ELF-1 (cell line): ENCODE measurements around the gene ATG4B.
"Not testable (repeated sequence)": the region's sequence is repeated elsewhere in the genome, so short reads cannot be mapped to it uniquely, and the experiment has no call there.

Source experiments
- DNase-seq: peaks from one replicate; pipeline ENCODE4 v3.0.0-alpha.2; 2016; ENCODE audit warnings: low read depth, low spot score

Gene ATG4B

DNA sequence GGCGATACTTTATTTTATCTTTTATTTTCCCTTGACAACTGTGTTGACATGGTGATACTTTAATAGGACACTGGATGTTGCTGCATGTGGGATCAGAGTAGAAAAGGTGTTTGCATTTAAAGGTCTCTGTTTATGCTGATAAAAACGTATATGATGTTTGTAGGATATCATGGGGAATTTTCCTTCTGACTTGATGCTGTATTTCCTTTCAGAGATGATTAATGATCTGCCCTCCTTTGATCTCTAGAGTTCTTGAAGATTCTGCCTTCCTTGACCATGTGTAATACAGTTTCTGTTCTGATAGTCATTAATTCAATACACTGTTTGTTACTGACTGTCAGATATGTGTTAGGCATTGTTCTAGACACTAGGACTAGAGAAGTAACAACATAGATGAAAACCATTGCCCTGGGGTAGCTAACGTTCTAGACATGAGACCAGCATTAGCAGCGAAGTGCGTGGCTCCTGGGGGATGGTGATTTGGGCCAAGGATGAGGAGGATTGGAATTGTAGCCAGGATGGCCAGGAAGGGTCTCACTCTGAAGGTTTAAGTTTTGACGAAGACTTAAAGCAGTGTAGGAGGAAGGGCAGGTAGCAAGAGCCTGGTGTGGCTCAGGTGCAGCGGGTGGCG is 2.8 kb downstream of the ATG4B start:
- DNase-seq = no peak

DNA sequence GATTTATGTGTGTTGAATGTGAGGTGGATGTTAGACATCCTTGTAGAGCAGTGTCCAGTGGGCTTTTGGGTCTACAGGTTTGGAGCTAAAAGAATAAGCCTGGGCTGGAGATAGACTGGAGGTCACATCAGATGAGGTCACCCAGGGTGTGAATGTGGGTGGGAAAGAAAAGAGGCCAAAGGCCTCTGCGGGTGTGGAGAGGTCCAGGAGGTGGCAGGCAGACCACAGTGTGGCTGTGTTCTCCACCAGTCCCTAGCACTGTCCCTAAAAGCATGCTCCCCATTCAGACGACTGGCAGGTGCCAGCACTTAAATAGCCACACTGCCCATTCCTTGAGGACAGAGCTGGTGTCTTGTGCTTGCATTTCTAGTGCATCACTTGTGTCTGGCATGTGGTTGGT is 4.1 kb downstream of the ATG4B start:
- no peak for DNase-seq

DNA sequence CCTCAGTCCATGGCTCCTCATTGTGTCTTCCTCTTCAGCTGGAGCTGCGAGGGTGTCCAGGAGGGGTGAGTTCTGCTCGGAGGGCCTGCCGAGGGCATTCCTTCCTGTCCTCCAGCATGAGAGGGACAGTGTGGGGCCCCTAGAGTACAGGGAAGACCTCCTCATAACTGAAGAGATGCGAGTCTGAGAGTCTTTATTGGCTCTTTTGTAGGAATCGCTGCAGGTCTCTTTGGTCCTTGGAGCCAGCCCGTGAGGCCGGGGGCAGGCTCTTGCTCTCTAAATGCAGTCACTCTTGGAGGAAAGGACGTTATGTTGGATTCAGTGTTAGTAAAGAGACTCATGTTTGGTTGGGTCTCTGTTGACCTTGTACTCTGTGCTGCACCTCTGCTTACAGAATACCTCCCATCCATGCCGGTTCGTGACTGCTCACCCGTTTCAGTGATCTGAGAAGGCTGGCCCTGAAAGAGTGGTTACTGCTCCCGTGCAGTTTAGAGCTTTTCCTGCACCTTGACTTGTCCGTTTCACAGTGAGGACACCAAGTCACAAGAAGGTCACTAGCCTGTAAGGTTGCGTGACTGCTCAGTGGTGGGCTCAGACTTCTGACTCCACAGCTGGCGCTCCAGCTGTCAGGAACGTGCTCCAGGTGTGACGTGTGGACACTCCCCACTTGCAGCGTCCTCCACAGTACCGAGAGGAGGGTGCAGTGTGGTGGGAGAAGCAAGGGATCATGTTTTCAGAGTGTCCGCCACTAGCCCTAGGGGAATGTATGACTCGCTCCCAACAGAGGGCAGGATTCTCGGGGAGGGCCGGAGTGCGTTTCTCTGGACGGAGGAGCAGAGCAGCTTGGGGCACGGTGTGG is 7.8 kb downstream of the ATG4B start:
- DNase-seq = peak; percentile 32

DNA sequence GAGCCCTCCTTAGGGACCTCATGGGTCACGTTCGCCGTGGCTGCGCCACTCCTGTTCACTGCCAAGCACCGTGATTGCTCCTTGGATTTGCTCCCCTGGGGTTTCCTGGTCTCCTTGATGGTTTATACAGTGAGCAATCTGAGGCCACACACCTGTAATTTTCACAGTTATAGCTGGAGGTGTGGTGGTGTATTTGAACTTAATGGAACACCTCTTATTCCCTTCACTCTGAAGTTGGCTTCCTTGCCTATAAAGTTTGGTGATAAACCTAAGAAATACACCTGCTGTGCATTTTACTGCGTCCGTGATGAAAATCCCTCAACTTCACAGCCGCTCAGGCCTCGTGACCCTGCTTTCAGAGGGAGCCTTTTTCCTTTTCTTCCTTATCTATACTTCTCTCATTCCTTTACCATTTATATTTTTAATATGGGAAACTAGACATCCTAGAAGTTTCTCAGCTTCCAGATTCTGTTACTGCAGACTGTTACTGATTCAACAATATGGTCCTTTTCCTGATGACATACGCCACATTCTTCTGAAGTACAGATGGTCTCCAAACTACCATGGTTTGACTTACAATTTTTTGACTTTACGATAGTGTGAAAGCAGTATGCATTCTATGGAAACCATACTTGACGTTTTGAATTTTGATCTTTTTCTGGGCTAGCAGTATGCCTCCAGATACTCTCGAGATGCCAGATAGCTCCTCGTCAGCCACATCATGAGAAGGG is 8.6 kb downstream of the ATG4B start:
- DNase-seq = no peak

DNA sequence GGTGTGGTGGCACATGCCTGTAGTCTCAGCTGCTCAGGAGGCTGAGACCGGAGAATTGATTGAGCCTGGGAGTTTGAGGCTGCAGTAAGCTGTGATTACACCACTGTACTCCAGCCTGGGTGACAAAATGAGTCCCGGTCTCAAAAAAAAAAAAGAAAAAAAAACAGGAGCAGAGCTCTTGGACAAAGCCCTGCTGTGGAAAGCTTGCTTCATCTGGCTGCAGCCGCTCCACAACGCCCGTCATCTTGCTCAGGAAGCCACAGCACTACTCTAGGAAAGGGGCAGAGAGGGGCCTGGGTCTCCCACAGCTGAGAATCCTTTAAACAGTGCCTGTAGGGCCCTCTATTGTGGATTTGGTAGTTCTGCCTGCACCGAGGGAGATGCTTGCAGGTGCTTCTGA is 11.0 kb downstream of the ATG4B start:
- DNase-seq = no peak

DNA sequence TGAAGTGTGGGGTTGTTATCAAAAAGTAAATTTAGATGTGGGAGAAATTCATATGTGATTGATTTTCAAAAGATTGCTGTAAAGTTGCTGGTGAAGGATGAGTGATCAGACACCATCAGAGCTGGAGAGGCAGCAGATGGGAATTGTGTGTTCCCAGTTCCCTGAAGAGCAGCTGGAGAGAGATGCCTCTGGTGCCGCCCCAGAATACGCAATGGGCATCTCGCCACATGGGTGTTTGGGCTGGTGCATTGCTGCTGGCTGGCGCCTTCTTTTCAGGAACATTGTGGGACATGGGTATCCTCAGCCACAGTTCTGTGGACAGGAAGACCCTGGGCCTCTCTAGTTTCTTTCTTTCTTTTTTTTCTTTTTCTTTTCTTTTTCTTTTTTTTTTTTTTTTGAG is 11.9 kb downstream of the ATG4B start:
- DNase-seq = no peak

DNA sequence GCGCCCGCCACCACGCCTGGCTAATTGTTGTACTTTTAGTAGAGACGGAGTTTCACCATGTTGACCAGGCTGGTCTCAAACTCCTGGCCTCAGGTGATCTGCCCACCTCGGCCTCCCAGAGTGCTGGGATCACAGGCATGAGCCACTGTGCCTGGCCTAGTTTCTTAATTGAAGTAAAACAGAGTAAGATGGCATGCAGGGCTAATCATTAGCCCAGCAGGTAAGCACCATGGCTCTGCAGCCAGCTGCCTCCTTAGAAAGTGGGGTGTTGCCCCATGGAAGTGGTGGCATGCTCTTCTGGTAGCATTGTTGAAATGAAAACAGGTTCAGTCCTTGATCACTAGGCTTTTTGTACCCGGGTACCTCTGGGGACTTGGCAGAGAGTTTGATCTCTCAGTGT is 12.4 kb downstream of the ATG4B start:
- no peak for DNase-seq

DNA sequence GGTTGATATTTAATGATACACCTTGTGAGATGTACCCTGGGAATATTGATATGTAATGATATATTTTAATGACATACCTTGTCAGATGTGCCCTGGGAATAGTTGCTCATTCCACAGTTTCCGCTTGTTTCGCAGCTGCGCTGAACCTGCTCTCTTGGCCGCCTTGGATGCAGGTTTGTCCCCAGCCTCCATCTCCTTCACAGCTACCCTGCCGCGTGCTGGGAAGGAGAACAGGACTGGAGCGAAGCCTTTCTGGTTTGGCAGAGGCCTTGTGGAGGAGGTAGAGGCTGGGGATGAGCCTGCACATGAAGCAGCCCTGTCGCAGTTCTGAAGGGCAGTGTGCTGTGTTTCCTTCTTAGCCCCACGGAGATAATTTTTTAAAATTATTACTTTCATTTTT is 14.6 kb downstream of the ATG4B start:
- DNase-seq = no peak

DNA sequence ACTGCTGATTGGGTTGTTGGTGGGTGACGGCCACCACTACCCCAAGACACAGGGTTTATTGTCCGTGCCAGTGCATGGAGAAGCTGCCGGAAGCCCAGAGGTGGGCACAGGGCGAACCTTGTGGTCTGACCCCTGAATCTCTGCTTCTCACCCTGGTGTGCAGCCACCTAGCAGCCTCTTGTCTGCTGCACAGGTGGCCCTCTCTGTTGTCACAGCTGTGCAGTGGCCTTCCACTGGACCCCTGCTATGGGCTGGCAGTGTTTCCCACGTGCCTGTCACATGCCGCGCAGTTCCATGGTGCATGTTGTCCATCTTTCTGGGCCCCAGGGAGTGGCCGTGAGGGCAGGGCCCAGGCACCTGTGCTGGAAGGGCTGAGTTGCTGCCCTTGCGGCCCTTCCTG is 15.2 kb downstream of the ATG4B start:
- DNase-seq = no peak

DNA sequence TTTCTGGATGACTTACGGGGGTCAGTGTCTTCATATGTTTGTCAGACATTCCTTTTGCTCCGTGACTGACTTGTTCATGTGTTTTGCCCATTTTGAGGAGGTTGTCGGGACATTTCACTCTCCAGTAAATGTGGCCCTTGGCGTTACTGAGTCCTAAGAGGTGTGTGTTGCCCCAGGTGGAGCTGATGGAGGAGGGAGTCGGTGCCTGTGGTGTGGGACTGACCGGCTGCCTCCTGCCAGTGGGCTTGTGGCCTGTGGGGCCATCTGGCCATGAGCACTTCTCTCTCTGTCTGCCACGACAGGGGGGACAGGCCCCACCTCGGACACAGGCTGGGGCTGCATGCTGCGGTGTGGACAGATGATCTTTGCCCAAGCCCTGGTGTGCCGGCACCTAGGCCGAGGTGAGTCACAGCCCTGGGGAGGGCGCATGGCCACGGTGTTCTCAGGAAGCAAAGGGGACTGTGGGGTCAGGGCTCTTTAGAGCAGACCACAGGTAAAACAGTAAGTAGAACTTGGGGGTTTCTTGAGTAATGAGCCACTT is 15.8 kb downstream of the ATG4B start:
- DNase-seq = no peak

DNA sequence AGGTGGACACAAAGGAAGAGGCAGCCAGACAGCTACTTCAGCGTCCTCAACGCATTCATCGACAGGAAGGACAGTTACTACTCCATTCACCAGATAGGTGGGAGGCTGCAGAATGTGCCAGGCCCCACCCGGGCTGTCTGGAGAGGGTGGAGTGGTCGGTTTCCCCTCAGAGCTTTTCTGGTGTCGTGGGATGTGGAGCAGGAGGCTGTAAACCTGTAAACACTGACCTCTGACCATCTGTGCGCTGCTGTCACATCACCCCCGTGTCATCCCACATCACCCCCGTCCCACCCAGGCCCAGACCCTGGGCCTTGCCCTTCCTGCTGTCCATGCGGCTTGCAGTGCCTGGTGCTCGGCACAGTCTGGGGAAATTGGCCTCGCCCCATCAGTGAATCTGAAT is 17.1 kb downstream of the ATG4B start:
- DNase-seq = no peak

DNA sequence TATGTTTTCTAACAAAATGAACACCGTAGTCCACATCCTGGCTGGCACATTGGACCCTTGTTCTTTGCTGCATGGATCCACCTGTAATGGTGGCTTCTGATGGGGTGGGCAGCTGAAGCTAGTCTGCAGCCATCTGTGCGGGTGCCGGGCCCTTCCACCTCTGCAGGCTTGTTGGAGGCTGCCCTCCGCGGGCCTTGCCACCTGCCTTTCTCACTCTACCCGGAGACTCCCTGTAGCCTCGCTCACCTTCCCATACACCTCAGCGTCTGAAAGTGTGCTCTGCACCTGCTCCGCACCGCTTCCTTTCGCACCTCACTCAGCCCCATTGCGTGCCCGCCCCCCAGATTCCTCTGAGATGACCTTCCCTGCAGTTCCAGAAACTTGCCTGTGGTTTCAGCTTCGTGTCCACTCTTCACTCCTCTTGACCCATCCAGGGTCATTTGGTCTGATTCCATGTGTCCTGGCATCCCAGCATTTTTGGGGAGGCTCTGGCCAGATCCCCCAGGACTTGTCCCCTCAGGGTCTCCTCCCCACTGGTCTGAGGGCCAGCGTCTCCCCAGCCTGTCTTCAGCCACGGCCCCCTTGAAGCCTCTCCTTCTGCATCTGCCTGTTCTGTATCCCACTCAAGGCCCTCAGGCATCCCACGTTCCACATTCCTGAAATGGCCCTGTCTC is 18.2 kb downstream of the ATG4B start:
- no peak for DNase-seq

DNA sequence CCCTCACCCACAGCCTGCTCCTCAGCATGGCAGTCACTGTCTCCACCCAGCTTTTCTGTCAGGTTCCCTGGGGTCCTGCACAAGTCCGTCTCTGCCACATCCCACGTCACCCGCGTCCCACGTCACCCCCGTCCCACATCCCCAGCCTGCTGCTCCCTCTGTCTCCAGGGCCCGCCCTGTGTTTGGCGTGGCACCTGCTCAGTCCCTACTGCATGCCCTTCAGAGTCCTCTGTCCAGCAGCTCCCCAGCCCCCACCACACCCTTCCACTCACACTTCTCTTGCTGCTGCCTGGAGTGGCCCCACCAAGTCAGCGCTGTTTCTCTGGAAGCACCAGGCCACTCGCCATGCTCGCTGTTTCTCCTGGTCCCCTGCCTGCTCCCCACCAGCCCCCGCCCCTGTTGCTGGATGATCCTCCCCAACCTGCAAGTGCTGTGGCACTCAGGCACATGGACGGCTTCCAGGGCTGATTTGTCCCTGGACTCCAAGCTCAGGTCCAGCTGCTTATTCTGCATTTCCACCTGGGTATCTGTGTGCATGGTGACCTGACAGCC is 18.8 kb downstream of the ATG4B start:
- DNase-seq = no peak

DNA sequence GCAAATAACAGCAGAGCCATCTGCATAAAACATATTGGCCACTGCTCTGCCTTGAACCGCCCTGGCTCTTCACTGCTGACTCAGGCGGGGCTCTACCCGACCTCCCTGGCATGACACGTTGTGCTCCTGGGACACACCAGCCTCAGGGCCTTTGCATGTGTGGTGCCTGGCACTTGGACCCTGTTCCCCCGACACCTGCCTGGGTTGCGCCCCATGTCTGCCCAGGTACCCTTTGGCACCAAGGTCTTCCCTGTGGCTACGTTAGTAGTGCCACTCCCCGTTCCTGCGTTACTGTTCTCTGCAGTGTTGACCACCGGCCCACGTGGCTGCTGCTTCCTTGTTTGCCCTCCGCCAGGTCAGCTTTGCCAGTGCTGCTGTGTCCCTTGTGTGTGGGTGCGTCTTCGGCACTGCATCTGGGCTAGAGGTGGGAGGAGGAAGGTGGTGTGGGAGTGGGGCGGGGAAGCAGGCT is 20.3 kb downstream of the ATG4B start:
- DNase-seq = no peak

DNA sequence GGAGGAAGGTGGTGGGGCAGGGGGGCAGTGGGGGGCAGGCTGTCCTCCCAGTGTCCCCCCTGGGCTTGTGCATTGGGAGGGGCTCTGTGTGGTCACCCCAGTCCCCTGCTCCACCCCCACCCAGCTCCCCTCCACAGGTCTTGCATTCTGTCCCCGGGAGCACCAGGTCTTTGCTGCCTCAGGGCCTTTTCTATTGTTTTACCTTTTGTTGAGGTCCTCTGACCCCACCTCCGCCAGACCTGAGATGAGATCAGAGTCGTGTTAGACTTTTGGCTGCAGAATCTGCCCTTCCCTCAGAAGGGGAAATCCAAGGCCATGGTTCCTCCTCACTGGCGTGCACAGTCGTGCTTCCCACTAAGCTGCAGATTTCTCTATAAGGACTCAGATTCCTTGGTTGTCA is 20.8 kb downstream of the ATG4B start:
- peak; percentile 61 for DNase-seq

DNA sequence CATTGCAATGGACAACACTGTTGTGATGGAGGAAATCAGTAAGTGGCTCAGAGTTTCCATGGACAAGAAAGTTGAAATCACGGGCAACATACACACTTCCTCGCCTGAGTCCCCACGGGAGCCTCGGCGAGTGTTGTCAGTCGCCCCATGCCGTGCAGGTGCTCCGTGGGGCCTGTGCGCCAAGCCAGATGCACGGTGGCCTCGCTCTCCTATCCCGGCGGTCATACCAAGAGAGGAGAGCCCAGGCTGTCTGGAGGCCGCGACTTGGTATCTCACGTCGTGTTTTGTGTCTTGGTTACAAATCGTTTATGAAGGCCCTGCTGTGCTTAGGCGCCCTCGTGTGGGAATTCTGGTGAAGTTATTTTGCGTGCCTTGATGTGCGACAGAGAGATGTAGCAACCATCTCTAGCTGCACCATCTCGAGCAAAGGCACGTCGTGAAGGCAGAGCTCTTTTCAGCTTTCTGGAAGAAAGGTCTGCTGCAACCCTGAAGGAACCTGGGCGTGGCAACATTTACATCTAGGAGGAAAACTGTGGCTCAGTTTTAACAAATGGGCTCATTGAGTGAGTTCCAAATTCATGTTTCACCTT is 21.8 kb downstream of the ATG4B start:
- peak; percentile 80 for DNase-seq

DNA sequence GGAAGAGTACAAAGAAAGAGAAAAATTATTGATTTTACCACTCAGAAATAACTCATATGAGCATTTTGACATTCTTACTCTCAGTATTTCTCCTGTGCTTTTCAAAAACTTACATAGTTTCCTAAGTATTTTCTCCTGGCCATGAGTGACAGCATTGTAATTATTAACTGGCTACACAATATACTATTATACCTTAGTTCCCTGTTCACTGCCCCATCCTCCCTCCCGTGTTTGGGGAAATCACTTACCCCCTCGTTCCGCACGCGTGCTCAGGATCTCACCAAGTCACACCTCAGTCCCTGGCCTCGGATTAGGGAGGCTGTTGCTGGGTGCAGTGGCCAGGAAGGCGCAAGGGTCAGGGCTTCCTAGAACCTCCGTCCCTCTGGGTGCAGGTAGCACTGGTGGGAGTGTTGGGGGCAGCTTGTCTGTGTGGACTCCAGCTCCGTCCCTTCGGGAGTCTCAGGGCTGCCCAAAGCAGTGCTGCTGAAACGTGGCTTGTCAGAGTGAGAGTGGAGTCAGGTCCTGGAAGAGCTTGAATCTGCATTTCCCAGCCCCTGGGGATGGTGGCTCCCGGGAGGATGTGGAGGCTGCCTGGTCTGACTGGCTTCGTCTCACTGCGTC is 23.2 kb downstream of the ATG4B start:
- no peak for DNase-seq

DNA sequence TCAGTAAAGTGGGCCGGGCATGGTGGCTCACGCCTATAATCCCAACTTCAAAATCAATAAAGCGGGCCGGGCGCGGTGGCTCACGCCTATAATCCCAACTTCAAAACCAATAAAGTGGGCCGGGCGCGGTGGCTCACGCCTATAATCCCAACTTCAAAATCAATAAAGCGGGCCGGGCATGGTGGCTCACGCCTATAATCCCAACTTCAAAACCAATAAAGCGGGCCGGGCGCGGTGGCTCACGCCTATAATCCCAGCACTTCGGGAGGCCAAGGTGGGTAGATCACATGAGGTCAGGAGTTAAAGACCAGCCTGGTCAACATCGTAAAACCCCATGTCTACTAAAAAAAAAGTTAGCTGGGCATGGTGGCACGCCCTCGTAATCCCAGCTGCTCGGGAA is 25.2 kb downstream of the ATG4B start:
- not testable (repeated sequence) for DNase-seq

DNA sequence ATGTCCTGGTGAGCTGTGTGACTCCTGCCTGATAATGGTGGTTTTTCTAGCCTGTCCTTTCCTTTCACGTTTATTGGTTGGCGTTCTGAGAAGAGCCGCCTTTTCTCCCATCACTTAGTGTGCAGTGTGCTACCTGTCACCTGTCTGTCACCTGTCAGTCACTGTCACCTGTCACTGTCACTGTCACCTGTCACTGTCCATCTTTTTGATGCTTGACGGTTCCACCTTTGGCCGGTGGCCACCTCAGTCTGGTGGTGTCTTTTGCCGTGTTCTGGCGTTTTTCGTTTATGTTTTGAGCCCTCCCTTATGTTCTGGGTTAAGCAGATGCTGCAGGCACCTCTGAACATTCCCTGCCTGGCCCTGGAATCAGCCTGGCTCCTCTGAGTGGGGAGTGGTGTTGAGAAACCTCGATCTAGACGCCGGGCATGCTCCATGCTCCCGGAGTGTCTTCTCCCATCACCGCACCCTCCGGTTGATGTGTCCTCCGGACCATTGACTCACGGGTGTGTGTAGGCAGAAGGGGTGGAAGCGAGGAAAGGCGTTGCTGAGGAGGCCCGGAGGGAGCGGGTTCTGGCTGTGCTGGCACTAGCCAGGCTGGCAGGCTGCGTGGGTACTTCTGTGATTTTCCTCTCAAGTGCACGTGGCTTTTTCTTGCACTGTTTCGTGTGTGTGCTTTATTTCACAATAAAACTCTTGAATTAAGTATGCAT is 28.4 kb downstream of the ATG4B start:
- DNase-seq = no peak
